Ishikawa (cell line): ENCODE data around the gene CDRT4.

Experiments
- CEBPB ChIP-seq: IDR thresholded peaks from 2 replicates; pipeline ENCODE4 v1.6.1; 2012
- CREB1 ChIP-seq: IDR thresholded peaks from 2 replicates; pipeline ENCODE4 v1.6.1; 2012; ENCODE audit warnings: low read depth
- EGR1 ChIP-seq: IDR thresholded peaks from 2 replicates; pipeline ENCODE4 v1.6.1; 2012
- EP300 ChIP-seq: IDR thresholded peaks from 2 replicates; pipeline ENCODE4 v1.6.1; 2012; ENCODE audit warnings: borderline replicate concordance
- FOXM1 ChIP-seq: IDR thresholded peaks from 2 replicates; pipeline ENCODE4 v1.6.1; 2012; ENCODE audit warnings: low read depth, borderline replicate concordance
- MAX ChIP-seq: IDR thresholded peaks from 2 replicates; pipeline ENCODE4 v1.6.1; 2012
- NFIC ChIP-seq: IDR thresholded peaks from 2 replicates; pipeline ENCODE4 v1.6.1; 2012
- RAD21 ChIP-seq: IDR thresholded peaks from 2 replicates; pipeline ENCODE4 v1.6.1; 2012; ENCODE audit warnings: low read depth
- REST ChIP-seq: IDR thresholded peaks from 2 replicates; pipeline ENCODE4 v1.6.1; 2012; ENCODE audit warnings: low read depth, mild to moderate bottlenecking
- TAF1 ChIP-seq: IDR thresholded peaks from 2 replicates; pipeline ENCODE4 v1.6.1; 2012; ENCODE audit warnings: low read depth, mild to moderate bottlenecking
- TCF12 ChIP-seq: IDR thresholded peaks from 2 replicates; pipeline ENCODE4 v1.6.1; 2012; ENCODE audit warnings: low read depth
- TEAD4 ChIP-seq: IDR thresholded peaks from 2 replicates; pipeline ENCODE4 v1.6.1; 2012
- USF1 ChIP-seq: IDR thresholded peaks from 2 replicates; pipeline ENCODE4 v1.6.1; 2012
- YY1 ChIP-seq: IDR thresholded peaks from 2 replicates; pipeline ENCODE4 v1.6.1; 2012; ENCODE audit warnings: low read depth
- ZBTB7A ChIP-seq: IDR thresholded peaks from 2 replicates; pipeline ENCODE4 v1.6.1; 2012; ENCODE audit warnings: low read depth

Gene CDRT4

GRCh38 chr17:15492186-15492585 lies 24.8 kb upstream of the CDRT4 start:
- TF ChIP-seq RAD21 (no peak), CREB1 (no peak), NFIC (no peak), USF1 (no peak), REST (no peak), TAF1 (no peak), ZBTB7A (no peak), FOXM1 (no peak), CEBPB (no peak), TCF12 (no peak), TEAD4 (no peak), EGR1 (no peak), MAX (no peak), YY1 (no peak), EP300 (no peak)

GRCh38 chr17:15490634-15491261 lies 23.3 kb upstream of the CDRT4 start:
- TF ChIP-seq TCF12: no peak
- TF ChIP-seq ZBTB7A: no peak
- no peak for TF ChIP-seq RAD21
- no peak for TF ChIP-seq TEAD4
- no peak for TF ChIP-seq YY1

- TF ChIP-seq NFIC: no peak
- no peak for TF ChIP-seq MAX
- TF ChIP-seq RAD21: no peak
- TF ChIP-seq REST: no peak
- no peak for TF ChIP-seq EP300
- TF ChIP-seq CEBPB: no peak
Measured at GRCh38 chr17:15488557-15488956, 21.1 kb upstream of the CDRT4 start.

GRCh38 chr17:15485045-15485444 lies 17.6 kb upstream of the CDRT4 start:
- no peak for TF ChIP-seq EGR1
- no peak for TF ChIP-seq USF1
- no peak for TF ChIP-seq MAX
- TF ChIP-seq REST: no peak
- no peak for TF ChIP-seq TCF12

GRCh38 chr17:15483431-15483830 lies 16.0 kb upstream of the CDRT4 start:
- TF ChIP-seq TCF12 (no peak), YY1 (no peak), TAF1 (no peak), RAD21 (no peak), FOXM1 (no peak), CEBPB (no peak), USF1 (no peak), ZBTB7A (no peak), NFIC (no peak), CREB1 (no peak), TEAD4 (no peak), REST (no peak), EP300 (no peak), EGR1 (no peak), MAX (no peak)
